ENCODE measurements around the gene ZNF180. TPM values are rescaled to one million over a fixed set of nuclear protein-coding genes. Genes with fewer than 3 reads are reported as not detected.
A peak's percentile ranks its signal among the peaks of the same experiment; 100 is the strongest.

The ZNF180 gene
- total RNA-seq, 2 experiments from 2014 or later = 4.3 to 5.4 TPM

DNA sequence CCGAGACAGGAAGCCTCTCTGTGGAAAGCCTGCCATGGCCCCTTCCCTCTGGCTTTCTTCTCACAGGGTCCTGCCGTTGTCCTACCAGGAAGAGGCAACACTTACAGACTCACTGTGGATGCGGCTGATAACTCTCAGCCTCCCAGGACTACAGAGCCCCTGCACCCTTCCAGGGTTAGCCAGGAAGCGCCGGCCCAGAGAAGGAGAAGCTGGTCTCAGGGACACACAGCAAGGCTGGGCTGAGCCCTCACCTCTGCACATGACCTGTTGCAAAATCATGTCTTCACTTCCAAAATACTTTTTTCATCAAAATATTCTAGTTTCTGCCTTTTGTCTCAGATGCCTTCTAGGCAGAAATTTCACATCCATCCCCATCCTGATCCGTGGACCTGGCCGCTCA lies 27.2 kb upstream of the ZNF180 start:
- Mint-ChIP-seq H3K4me3 (no peak overlapping the region), H3K27ac (no peak overlapping the region), H3K36me3 (no peaks in the 10 kb centered on the region), H3K9me3 (peaks cover 4% of the 10 kb centered on the region), H3K27me3 (peaks cover 2% of the 10 kb centered on the region), H3K4me1 (ENCODE audit: low read depth) (no peaks in the 10 kb centered on the region)
- DNase-seq = no peak
- CTCF ChIA-PET = no interaction called here
- intact Hi-C loops (cut with micrococcal nuclease) = no loop called here
- POLR2A ChIA-PET = no interaction called here

GRCh38 chr19:44525721-44526430 lies 25.6 kb upstream of the ZNF180 start:
- ChIA-PET CTCF (no interaction called here), POLR2A (no interaction called here)
- peaks cover 4% of the 10 kb centered on the region for H3K9me3 Mint-ChIP-seq
- no peaks in the 10 kb centered on the region for H3K4me1 Mint-ChIP-seq (ENCODE audit: low read depth)
- DNase-seq = no peak
- no peak overlapping the region for H3K4me3 Mint-ChIP-seq
- no peaks in the 10 kb centered on the region for H3K36me3 Mint-ChIP-seq
- no peak overlapping the region for H3K27ac Mint-ChIP-seq
- intact Hi-C loops (cut with micrococcal nuclease) = no loop called here
- H3K27me3 Mint-ChIP-seq = peaks cover under 1% of the 10 kb centered on the region

DNA sequence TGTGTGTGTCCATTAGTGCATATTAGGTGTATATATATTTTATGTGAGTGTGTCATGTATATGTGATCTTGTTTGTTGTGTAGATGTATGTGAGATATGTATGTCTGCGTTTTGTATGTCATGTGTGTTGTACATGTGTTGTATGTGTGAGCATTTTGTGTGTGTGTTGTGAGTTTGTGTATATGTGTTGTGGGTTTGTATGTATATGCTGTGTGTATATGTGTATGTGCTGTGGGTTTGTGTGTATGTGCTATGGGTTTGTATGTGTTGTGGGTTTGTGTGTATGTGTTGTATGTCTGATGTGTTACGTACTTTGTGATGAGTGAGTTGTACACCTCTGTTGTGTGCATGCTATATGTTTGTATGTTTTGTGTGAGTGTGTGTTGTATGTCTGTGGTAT lies 21.0 kb upstream of the ZNF180 start:
- Mint-ChIP-seq H3K4me3 (no peak overlapping the region), H3K27me3 (no peaks in the 10 kb centered on the region), H3K9me3 (peaks cover 8% of the 10 kb centered on the region), H3K4me1 (ENCODE audit: low read depth) (no peaks in the 10 kb centered on the region), H3K36me3 (no peaks in the 10 kb centered on the region), H3K27ac (no peak overlapping the region)
- no peak for DNase-seq
- CTCF ChIA-PET = no interaction called here
- POLR2A ChIA-PET = no interaction called here
- intact Hi-C loops (cut with micrococcal nuclease) = no loop called here

- no peaks in the 10 kb centered on the region for H3K4me1 Mint-ChIP-seq (ENCODE audit: low read depth)
- no peak for DNase-seq
- intact Hi-C loops (cut with micrococcal nuclease) = no loop called here
- ChIA-PET CTCF (no interaction called here), POLR2A (no interaction called here)
- H3K9me3 Mint-ChIP-seq = peaks cover 18% of the 10 kb centered on the region
- H3K27ac Mint-ChIP-seq = no peak overlapping the region
- H3K4me3 Mint-ChIP-seq = no peak overlapping the region
- peaks cover 3% of the 10 kb centered on the region for H3K27me3 Mint-ChIP-seq
- H3K36me3 Mint-ChIP-seq = peaks cover 2% of the 10 kb centered on the region
These were observed 16.8 kb upstream of the ZNF180 start for GRCh38 chr19:44517146-44517545.

DNA sequence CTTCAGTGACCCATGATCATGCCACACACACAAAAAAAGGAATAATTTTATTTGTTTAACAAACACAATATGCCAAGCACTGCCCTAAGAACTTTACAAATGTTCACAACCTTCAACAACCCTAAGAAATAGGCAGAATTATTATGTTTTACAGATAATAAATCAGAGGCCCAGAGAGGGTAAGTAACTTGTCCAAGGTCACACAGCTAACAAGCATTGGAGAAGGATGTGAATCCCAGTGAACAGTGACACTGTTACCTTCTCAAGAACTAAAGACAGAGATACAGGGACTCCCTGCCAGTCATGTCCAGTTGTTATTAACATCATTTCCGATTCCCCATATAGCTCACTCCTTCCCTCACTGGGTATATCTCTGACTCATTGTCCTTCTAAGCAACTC lies 15.6 kb upstream of the ZNF180 start:
- H3K27ac Mint-ChIP-seq = no peak overlapping the region
- peaks cover 3% of the 10 kb centered on the region for H3K27me3 Mint-ChIP-seq
- ChIA-PET POLR2A (no interaction called here), CTCF (no interaction called here)
- no peaks in the 10 kb centered on the region for H3K4me1 Mint-ChIP-seq (ENCODE audit: low read depth)
- peaks cover 2% of the 10 kb centered on the region for H3K36me3 Mint-ChIP-seq
- peaks cover 24% of the 10 kb centered on the region for H3K9me3 Mint-ChIP-seq
- no peak for DNase-seq
- no peak overlapping the region for H3K4me3 Mint-ChIP-seq
- intact Hi-C loops (cut with micrococcal nuclease) = no loop called here

DNA sequence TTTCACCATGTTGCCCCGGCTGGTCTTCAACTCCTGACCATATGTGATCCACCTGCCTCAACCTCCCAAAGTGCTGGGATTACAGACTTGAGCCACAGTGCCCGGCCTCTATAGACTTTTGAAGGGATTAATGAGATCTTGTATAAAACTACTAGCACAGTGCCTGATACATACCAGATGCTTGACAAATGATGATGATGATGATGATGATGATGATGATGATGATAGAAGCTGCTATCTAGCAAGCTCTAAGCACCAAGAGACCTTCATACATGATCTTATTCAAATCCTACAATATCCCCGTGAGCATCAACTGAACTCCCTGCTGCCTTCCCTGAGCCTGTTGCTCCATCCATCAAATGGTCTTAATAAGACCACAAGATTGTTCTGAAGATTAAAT lies 14.7 kb upstream of the ZNF180 start:
- no peak for DNase-seq
- H3K27ac Mint-ChIP-seq = no peak overlapping the region
- no peaks in the 10 kb centered on the region for H3K4me1 Mint-ChIP-seq (ENCODE audit: low read depth)
- intact Hi-C loops (cut with micrococcal nuclease) = no loop called here
- ChIA-PET CTCF (no interaction called here), POLR2A (no interaction called here)
- H3K36me3 Mint-ChIP-seq = peaks cover 2% of the 10 kb centered on the region
- H3K9me3 Mint-ChIP-seq = peaks cover 24% of the 10 kb centered on the region
- no peak overlapping the region for H3K4me3 Mint-ChIP-seq
- peaks cover 3% of the 10 kb centered on the region for H3K27me3 Mint-ChIP-seq

DNA sequence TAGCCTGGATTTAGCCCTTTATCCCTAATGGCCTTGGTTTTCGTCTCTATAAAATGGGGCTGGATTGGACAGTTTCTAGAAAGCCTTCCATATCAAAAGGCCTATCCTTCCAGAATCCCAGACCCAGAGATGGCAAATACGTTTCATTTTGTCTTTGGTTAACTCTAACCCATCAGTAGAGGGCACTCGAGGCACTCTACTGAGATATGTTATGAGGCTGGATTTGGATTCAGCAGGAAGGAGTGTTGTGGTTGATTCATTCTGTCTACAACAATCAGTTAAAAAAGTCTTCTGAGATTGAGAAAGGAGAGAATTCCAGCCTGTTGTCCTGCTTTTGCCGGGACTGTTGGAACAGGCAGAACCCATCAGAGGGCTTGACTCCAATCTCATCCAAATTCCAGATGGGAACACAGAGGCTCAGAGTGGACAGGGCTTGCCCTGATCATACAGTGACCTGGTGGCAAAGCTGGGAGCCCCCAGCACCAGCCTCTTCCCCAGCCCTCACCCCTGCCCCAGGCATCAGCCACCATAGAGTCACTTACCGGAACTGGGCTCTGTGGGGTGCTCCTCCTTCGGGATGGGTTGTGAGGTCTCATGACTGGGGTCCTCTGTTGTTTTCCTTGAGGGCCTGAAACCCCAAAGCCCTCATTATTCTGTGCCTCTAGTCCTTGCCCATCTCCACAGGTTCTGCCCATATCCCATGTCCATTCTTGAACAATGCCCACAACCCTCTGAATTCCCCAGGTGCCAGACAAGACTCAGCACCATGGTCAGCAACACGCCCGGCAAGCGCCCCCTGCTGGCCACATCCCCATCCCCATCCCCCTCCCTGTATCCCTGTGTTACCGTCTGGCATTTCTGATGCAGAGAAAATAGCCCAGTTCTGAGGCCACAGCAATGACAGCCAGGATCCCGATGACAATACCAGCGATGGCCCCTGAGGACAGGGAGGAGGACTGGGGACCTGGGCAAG lies 12.3 kb upstream of the ZNF180 start:
- DNase-seq = peak; percentile 51
- Mint-ChIP-seq H3K4me1 (ENCODE audit: low read depth) (no peaks in the 10 kb centered on the region), H3K27me3 (peaks cover 19% of the 10 kb centered on the region), H3K9me3 (peaks cover 37% of the 10 kb centered on the region), H3K27ac (no peak overlapping the region), H3K4me3 (no peak overlapping the region), H3K36me3 (peaks cover 3% of the 10 kb centered on the region)
- ChIA-PET POLR2A (no interaction called here), CTCF (no interaction called here)
- intact Hi-C loops (cut with micrococcal nuclease) = no loop called here

DNA sequence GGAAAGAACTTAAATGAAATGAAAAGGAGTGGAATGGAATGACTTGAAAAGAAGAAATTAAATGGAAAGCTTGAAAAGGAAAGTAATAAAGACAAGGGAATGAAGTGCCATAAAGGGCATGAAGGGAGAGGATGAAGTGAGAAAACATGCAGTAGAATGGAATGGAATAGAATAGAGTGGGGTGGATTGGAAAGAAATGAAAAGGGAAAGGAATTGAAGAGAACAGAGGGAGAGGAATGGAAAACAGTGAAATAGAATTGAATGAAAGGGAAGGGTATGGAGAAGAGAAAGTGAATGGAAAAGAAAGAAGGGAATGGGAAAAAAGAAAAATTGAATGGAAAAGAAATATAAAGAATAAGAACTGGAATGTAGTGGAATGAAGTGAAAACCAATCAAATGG lies 9.2 kb upstream of the ZNF180 start:
- Mint-ChIP-seq H3K27me3 (peaks cover 34% of the 10 kb centered on the region), H3K9me3 (peaks cover 34% of the 10 kb centered on the region), H3K27ac (no peak overlapping the region), H3K4me1 (ENCODE audit: low read depth) (no peaks in the 10 kb centered on the region), H3K36me3 (peaks cover 9% of the 10 kb centered on the region), H3K4me3 (no peak overlapping the region)
- POLR2A ChIA-PET = no interaction called here
- CTCF ChIA-PET = no interaction called here
- intact Hi-C loops (cut with micrococcal nuclease) = loop anchor here (10.0 kb wide), 1 partner anchor 205 kb away; the partner anchor contains the start of gene ZNF235
- DNase-seq = no peak

DNA sequence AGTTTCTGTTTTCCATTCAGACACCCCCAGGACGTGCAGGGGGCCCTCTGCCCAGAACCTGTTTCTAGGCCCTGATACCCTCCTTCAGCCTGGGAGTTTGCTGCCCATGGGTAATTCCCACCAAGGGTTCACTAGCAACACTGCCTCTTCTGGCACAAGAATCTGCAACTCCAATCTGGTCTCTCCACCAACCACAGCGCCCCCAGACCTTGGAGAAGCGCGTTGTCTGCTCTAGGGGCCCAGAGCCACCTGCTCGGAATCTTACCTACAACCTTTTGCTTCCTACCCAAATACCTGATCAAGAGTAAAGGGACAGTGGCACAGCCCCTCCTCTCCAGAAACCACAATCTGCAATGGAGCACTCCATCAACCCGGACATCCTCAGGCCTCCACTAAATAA lies 763 bp downstream of the ZNF180 start:
- Mint-ChIP-seq H3K27ac (peak overlapping the region; percentile 90), H3K4me1 (ENCODE audit: low read depth) (peaks cover 24% of the 10 kb centered on the region), H3K27me3 (peaks cover 3% of the 10 kb centered on the region), H3K9me3 (peaks cover 62% of the 10 kb centered on the region), H3K4me3 (peak overlapping the region; percentile 87), H3K36me3 (peaks cover 57% of the 10 kb centered on the region)
- ChIA-PET POLR2A (no interaction called here), CTCF (no interaction called here)
- no peak for DNase-seq
- intact Hi-C loops (cut with micrococcal nuclease) = no loop called here

- Mint-ChIP-seq H3K9me3 (peaks cover 68% of the 10 kb centered on the region), H3K4me1 (ENCODE audit: low read depth) (peaks cover 24% of the 10 kb centered on the region), H3K36me3 (peaks cover 63% of the 10 kb centered on the region), H3K27ac (no peak overlapping the region), H3K27me3 (peaks cover 3% of the 10 kb centered on the region), H3K4me3 (peak overlapping the region; percentile 87)
- DNase-seq = no peak
- ChIA-PET CTCF (no interaction called here), POLR2A (no interaction called here)
- intact Hi-C loops (cut with micrococcal nuclease) = no loop called here
These were observed 1.3 kb downstream of the ZNF180 start for GRCh38 chr19:44498988-44499387.

GRCh38 chr19:44496711-44497110 lies 3.6 kb downstream of the ZNF180 start:
- peaks cover 24% of the 10 kb centered on the region for H3K4me1 Mint-ChIP-seq (ENCODE audit: low read depth)
- POLR2A ChIA-PET = no interaction called here
- H3K4me3 Mint-ChIP-seq = no peak overlapping the region
- DNase-seq = no peak
- no peaks in the 10 kb centered on the region for H3K27me3 Mint-ChIP-seq
- intact Hi-C loops (cut with micrococcal nuclease) = no loop called here
- no peak overlapping the region for H3K27ac Mint-ChIP-seq
- CTCF ChIA-PET = no interaction called here
- peaks cover 86% of the 10 kb centered on the region for H3K36me3 Mint-ChIP-seq
- H3K9me3 Mint-ChIP-seq = peaks cover 78% of the 10 kb centered on the region

DNA sequence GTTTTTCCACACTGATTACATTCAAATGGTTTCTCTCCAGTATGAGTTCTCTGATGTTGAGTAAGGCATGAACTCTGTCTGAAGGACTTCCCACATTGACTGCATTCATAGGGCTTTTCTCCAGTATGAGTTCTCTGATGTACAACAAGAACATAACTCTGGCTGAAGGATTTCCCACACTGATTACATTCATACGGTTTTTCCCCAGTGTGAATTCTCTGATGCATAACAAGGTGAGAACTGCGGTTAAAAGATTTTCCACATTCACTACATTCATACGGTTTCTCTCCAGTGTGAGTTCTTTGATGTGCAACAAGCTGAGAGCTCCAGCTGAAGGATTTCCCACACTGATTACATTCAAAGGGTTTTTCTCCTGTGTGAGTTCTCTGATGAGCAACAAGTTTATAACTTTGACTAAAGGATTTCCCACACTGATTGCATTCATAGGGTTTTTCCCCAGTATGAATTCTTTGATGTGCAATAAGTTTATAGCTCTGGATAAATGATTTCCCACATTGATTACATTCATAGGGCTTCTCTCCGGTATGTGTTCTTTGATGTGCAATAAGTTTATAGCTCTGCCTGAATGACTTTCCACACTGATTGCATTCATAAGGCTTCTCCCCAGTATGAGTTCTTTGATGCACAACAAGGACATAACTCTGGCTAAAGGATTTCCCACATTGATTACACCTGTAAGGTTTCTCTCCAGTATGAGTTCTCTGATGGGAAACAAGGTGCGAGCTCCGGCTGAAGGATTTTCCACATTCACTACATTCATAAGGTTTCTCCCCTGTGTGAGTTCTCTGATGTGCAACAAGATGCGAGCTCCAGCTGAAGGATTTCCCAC lies 23.5 kb downstream of the ZNF180 start:
- DNase-seq = no peak
- peaks cover 94% of the 10 kb centered on the region for H3K36me3 Mint-ChIP-seq
- no peaks in the 10 kb centered on the region for H3K27me3 Mint-ChIP-seq

More for the DNA sequence above, 23.5 kb downstream of the ZNF180 start:
- H3K9me3 Mint-ChIP-seq = peaks cover 98% of the 10 kb centered on the region
- POLR2A ChIA-PET = no interaction called here
- CTCF ChIA-PET = no interaction called here
- intact Hi-C loops (cut with micrococcal nuclease) = no loop called here
- no peaks in the 10 kb centered on the region for H3K4me1 Mint-ChIP-seq (ENCODE audit: low read depth)
- H3K4me3 Mint-ChIP-seq = no peak overlapping the region
- H3K27ac Mint-ChIP-seq = peak overlapping the region; percentile 33
